ENCODE measurements around the gene TMEM209.
"Not testable (repeated sequence)": the region's sequence is repeated elsewhere in the genome, so short reads cannot be mapped to it uniquely, and the experiment has no call there.

Gene TMEM209

DNA sequence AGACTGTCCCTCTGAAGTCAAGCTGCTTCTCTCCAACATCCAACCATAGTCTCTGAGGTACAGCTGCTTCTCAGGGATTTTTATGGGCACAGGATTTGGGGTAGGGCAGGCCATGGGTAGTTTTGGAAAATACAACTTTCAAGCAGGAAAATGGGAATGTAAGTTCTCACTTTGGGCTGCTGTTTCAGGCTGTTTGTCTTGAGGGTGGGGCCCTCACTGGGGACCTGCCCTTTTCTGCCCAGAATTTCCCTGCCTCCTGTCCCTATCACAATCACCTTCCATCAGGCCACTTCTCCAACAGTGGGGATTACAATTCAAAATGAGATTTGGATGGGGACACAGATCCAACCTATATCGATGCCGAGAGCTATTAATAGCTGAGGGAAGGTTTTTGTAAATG is 27.0 kb upstream of the TMEM209 start:
- no peak for TF ChIP-seq EZH2phosphoT487 (IDR thresholded peaks at IDR 0.05; ENCODE audit: borderline replicate concordance, low read length)
- TF ChIP-seq, protein P1, sequence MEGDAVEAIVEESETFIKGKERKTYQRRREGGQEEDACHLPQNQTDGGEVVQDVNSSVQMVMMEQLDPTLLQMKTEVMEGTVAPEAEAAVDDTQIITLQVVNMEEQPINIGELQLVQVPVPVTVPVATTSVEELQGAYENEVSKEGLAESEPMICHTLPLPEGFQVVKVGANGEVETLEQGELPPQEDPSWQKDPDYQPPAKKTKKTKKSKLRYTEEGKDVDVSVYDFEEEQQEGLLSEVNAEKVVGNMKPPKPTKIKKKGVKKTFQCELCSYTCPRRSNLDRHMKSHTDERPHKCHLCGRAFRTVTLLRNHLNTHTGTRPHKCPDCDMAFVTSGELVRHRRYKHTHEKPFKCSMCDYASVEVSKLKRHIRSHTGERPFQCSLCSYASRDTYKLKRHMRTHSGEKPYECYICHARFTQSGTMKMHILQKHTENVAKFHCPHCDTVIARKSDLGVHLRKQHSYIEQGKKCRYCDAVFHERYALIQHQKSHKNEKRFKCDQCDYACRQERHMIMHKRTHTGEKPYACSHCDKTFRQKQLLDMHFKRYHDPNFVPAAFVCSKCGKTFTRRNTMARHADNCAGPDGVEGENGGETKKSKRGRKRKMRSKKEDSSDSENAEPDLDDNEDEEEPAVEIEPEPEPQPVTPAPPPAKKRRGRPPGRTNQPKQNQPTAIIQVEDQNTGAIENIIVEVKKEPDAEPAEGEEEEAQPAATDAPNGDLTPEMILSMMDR (IDR thresholded peaks at IDR 0.05; ENCODE audit: low read depth, low read length, poor library complexity, severe bottlenecking): no peak
- Histone ChIP-seq H3F3A (ENCODE audit: control insufficient read depth, insufficient read depth) (no peaks in the 10 kb centered on the region), H3K36me3 (ENCODE audit: control insufficient read depth, low read length) (no peaks in the 10 kb centered on the region), H3K9me2 (replicated peaks; ENCODE audit: control insufficient read depth, low read length) (no peaks in the 10 kb centered on the region), H3K79me2 (ENCODE audit: control insufficient read depth, low read length) (no peaks in the 10 kb centered on the region), H3K4me1 (ENCODE audit: control insufficient read depth, low read length) (no peaks in the 10 kb centered on the region), H3K27me3 (ENCODE audit: control insufficient read depth, low read length) (peaks cover 11% of the 10 kb centered on the region), H3K9me3 (ENCODE audit: control insufficient read depth, insufficient read depth, low read length) (0 out of 2 replicates have a peak, but pooled peaks cover 4% of the 10 kb centered on the region), H3K27ac (ENCODE audit: low read depth, low read length) (no peak overlapping the region), H4K20me1 (ENCODE audit: control insufficient read depth, insufficient read depth, low read depth, low read length) (no peaks in the 10 kb centered on the region), H3K4me2 (ENCODE audit: low read length) (no peak overlapping the region), H3K4me3 (ENCODE audit: low read length) (no peak overlapping the region)

DNA sequence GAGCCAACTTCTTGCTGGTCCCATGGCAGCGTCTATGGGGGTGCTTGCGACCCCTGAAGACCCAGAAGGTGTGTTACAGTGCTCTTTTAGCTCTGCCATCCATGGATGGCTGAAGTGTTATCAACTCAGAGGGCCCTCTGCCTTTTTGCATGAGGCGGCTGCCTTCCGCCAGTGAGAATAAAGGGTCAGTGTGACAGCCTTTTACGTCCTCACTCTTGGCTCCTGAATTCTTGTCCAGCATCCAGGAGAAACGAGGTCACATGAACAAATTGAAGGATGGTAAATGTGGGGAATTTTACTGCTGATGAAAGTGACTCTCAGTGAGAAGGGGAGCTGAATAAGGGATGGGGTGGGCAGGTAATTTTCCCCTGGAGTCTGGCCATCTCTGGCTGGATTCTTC is 26.6 kb upstream of the TMEM209 start:
- no peaks in the 10 kb centered on the region for H3F3A ChIP-seq (ENCODE audit: control insufficient read depth, insufficient read depth)
- no peaks in the 10 kb centered on the region for H4K20me1 ChIP-seq (ENCODE audit: control insufficient read depth, insufficient read depth, low read depth, low read length)
- TF ChIP-seq EZH2phosphoT487 (IDR thresholded peaks at IDR 0.05; ENCODE audit: borderline replicate concordance, low read length): no peak
- TF ChIP-seq, protein P1 (IDR thresholded peaks at IDR 0.05; ENCODE audit: low read depth, low read length, poor library complexity, severe bottlenecking): no peak
- no peaks in the 10 kb centered on the region for H3K9me2 ChIP-seq (replicated peaks; ENCODE audit: control insufficient read depth, low read length)
- no peaks in the 10 kb centered on the region for H3K79me2 ChIP-seq (ENCODE audit: control insufficient read depth, low read length)
- H3K4me3 ChIP-seq (ENCODE audit: low read length): no peak overlapping the region
- peaks cover 7% of the 10 kb centered on the region for H3K27me3 ChIP-seq (ENCODE audit: control insufficient read depth, low read length)
- 0 out of 2 replicates have a peak, but pooled peaks cover 4% of the 10 kb centered on the region for H3K9me3 ChIP-seq (ENCODE audit: control insufficient read depth, insufficient read depth, low read length)
- no peaks in the 10 kb centered on the region for H3K36me3 ChIP-seq (ENCODE audit: control insufficient read depth, low read length)
- H3K27ac ChIP-seq (ENCODE audit: low read depth, low read length): no peak overlapping the region
- no peaks in the 10 kb centered on the region for H3K4me1 ChIP-seq (ENCODE audit: control insufficient read depth, low read length)
- H3K4me2 ChIP-seq (ENCODE audit: low read length): no peak overlapping the region

DNA sequence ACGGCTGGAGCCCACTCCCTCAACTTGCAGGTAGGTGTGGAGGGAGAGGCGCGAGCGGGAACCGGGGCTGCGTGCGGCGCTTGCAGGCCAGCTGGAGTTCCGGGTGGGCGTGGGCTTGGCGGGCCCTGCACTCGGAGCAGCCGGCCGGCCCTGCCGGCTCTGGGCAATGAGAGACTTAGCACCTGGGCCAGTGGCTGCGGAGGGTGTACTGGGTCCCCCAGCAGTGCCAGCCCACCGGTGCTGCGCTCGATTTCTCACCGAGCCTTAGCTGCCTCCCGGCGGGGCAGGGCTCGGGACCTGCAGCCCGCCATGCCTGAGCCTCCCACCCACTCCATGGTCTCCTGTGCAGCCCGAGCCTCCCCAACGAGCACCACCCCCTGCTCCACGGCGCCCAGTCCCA is 24.8 kb upstream of the TMEM209 start:
- H3K27ac ChIP-seq (ENCODE audit: low read depth, low read length); H3K4me2 ChIP-seq (ENCODE audit: low read length); H3K4me1 ChIP-seq (ENCODE audit: control insufficient read depth, low read length); H3F3A ChIP-seq (ENCODE audit: control insufficient read depth, insufficient read depth); H3K4me3 ChIP-seq (ENCODE audit: low read length); H3K9me2 ChIP-seq (replicated peaks; ENCODE audit: control insufficient read depth, low read length); H3K79me2 ChIP-seq (ENCODE audit: control insufficient read depth, low read length); H4K20me1 ChIP-seq (ENCODE audit: control insufficient read depth, insufficient read depth, low read depth, low read length); H3K36me3 ChIP-seq (ENCODE audit: control insufficient read depth, low read length); H3K9me3 ChIP-seq (ENCODE audit: control insufficient read depth, insufficient read depth, low read length); H3K27me3 ChIP-seq (ENCODE audit: control insufficient read depth, low read length): not testable (repeated sequence)

DNA sequence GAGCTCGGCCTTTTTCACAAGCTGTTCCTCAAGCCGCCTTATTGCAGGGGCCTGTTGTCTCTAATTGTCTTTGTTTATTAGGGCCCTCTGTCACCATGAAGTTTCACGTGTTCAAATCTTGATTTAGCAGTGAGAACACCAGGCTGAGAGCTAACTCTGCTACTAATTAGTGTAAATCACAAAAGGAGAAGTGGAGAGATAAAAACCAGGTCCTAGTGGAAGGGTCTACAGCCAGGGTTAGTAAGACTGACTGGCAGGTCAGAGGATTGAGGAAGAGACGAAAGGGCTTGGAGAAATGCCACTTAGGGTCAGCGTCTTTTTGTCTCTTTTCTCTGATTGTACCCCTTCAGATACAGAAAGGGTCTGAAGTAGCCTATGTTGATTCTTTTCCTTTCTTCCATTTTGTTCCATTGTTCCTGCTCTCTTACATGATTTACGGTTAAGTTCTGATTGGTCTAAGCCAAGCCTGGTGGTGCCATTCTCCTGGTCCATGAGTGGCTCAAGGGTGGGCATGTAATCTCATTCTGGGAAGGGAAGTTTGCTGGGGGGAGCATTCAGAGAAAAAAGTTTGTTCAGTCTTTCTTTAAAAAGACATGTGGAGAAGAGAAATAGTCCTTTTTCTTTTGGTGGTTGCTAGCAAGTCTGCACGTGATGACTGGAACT is 23.8 kb upstream of the TMEM209 start:
- Histone ChIP-seq H3K9me2 (replicated peaks; ENCODE audit: control insufficient read depth, low read length) (no peaks in the 10 kb centered on the region), H3K4me1 (ENCODE audit: control insufficient read depth, low read length) (no peaks in the 10 kb centered on the region), H3K9me3 (ENCODE audit: control insufficient read depth, insufficient read depth, low read length) (0 out of 2 replicates have a peak, but pooled peaks cover 4% of the 10 kb centered on the region), H3K36me3 (ENCODE audit: control insufficient read depth, low read length) (no peaks in the 10 kb centered on the region), H3F3A (ENCODE audit: control insufficient read depth, insufficient read depth) (no peaks in the 10 kb centered on the region), H4K20me1 (ENCODE audit: control insufficient read depth, insufficient read depth, low read depth, low read length) (no peaks in the 10 kb centered on the region), H3K4me2 (ENCODE audit: low read length) (no peak overlapping the region), H3K27me3 (ENCODE audit: control insufficient read depth, low read length) (no peaks in the 10 kb centered on the region), H3K4me3 (ENCODE audit: low read length) (no peak overlapping the region), H3K79me2 (ENCODE audit: control insufficient read depth, low read length) (no peaks in the 10 kb centered on the region), H3K27ac (ENCODE audit: low read depth, low read length) (no peak overlapping the region)
- TF ChIP-seq, protein P1 (IDR thresholded peaks at IDR 0.05; ENCODE audit: low read depth, low read length, poor library complexity, severe bottlenecking): no peak
- TF ChIP-seq EZH2phosphoT487 (IDR thresholded peaks at IDR 0.05; ENCODE audit: borderline replicate concordance, low read length): no peak
